Stomach (tissue), 4 donors: ENCODE measurements around the gene SMC4.

Experiments used
- POLR2A ChIP-seq, 4 donors: fragments of 450-650 bp; IDR thresholded peaks; one replicate each; pipeline ENCODE4 v1.6.1; 2016; ENCODE audit warnings: antibody characterized with exemption in 4 of 4, control low read depth in 2 of 4, mild to moderate bottlenecking in 1 of 4, moderate library complexity in 1 of 4
- POLR2AphosphoS5 ChIP-seq, 3 donors: sonication (generic); formaldehyde crosslinking; IDR thresholded peaks; one replicate each; pipeline ENCODE4 v1.6.1; 2016; ENCODE audit warnings: antibody characterized with exemption in 3 of 3
- TF ChIP-seq, protein P1 (sequence below), 7 experiments: fragments of 450-650 bp in 4 of 7; fragments of 200-600 bp in 3 of 7; sonication (generic) in 3 of 7; IDR thresholded peaks; one replicate each; pipeline ENCODE4 v1.5.1; 2016 to 2019; ENCODE audit warnings: antibody characterized with exemption in 7 of 7, control low read depth in 2 of 7, mild to moderate bottlenecking in 1 of 7

DNA sequence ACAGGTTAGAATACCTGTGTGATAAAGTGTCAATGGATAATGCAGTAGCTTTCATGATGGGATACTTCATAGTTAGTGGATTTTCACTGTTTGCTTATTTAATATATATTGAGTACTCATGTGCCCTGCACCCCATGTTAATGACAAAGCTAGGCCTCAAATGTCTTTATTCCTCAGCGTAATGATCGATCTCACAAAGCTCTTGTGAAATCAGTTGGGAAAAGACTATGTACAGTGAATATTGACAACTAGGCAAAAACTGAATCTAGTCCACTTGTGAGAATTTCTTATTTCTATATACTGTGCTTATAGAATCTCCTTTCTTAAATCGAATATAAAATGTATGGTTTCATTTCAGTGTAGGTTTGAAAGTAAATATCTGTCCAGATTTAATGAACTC is 17.9 kb downstream of the SMC4 start:
- TF ChIP-seq POLR2A (IDR thresholded peaks at IDR 0.05), result no peak
- TF ChIP-seq, protein P1, sequence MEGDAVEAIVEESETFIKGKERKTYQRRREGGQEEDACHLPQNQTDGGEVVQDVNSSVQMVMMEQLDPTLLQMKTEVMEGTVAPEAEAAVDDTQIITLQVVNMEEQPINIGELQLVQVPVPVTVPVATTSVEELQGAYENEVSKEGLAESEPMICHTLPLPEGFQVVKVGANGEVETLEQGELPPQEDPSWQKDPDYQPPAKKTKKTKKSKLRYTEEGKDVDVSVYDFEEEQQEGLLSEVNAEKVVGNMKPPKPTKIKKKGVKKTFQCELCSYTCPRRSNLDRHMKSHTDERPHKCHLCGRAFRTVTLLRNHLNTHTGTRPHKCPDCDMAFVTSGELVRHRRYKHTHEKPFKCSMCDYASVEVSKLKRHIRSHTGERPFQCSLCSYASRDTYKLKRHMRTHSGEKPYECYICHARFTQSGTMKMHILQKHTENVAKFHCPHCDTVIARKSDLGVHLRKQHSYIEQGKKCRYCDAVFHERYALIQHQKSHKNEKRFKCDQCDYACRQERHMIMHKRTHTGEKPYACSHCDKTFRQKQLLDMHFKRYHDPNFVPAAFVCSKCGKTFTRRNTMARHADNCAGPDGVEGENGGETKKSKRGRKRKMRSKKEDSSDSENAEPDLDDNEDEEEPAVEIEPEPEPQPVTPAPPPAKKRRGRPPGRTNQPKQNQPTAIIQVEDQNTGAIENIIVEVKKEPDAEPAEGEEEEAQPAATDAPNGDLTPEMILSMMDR (IDR thresholded peaks at IDR 0.05), result no peak
- TF ChIP-seq POLR2AphosphoS5 (IDR thresholded peaks at IDR 0.05), result no peak
